ENCODE data around the gene CFAP299.

CFAP299 gene

GRCh38 chr4:80925293-80925692 is 589.8 kb downstream of the CFAP299 start:
- Histone ChIP-seq H3K27ac (ENCODE audit: low read length) (no peak overlapping the region), H3K4me3 (ENCODE audit: low read length) (no peak overlapping the region), H3K4me1 (ENCODE audit: control insufficient read depth, insufficient read depth, low read length) (no peaks in the 10 kb centered on the region), H3K36me3 (ENCODE audit: control insufficient read depth, insufficient read depth, low read length) (no peaks in the 10 kb centered on the region), H3K27me3 (ENCODE audit: control insufficient read depth, insufficient read depth, low read length) (no peaks in the 10 kb centered on the region), H3K9me3 (ENCODE audit: control insufficient read depth, insufficient read depth, low read length) (no peaks in the 10 kb centered on the region)
- DNase-seq (ENCODE audit: low read depth, low spot score) = no peak
- WGBS (ENCODE audit: insufficient coverage, insufficient read length) = no CpG with 5 or more reads among the region's 1 CpG

- Histone ChIP-seq H3K4me3 (ENCODE audit: low read length) (no peak overlapping the region), H3K4me1 (ENCODE audit: control insufficient read depth, insufficient read depth, low read length) (no peaks in the 10 kb centered on the region), H3K36me3 (ENCODE audit: control insufficient read depth, insufficient read depth, low read length) (no peaks in the 10 kb centered on the region), H3K9me3 (ENCODE audit: control insufficient read depth, insufficient read depth, low read length) (no peaks in the 10 kb centered on the region), H3K27ac (ENCODE audit: low read length) (no peak overlapping the region), H3K27me3 (ENCODE audit: control insufficient read depth, insufficient read depth, low read length) (no peaks in the 10 kb centered on the region)
- WGBS (ENCODE audit: insufficient coverage, insufficient read length) = no CpG with 5 or more reads among the region's 1 CpG
- no peak for DNase-seq (ENCODE audit: low read depth, low spot score)
Measured at GRCh38 chr4:80926446-80926845, 590.9 kb downstream of the CFAP299 start.

GRCh38 chr4:80926891-80927290 is 591.4 kb downstream of the CFAP299 start:
- H3K4me1 ChIP-seq (ENCODE audit: control insufficient read depth, insufficient read depth, low read length) = no peaks in the 10 kb centered on the region
- no peak overlapping the region for H3K27ac ChIP-seq (ENCODE audit: low read length)
- no peak overlapping the region for H3K4me3 ChIP-seq (ENCODE audit: low read length)
- H3K9me3 ChIP-seq (ENCODE audit: control insufficient read depth, insufficient read depth, low read length) = no peaks in the 10 kb centered on the region
- WGBS (ENCODE audit: insufficient coverage, insufficient read length) = no CpG with 5 or more reads among the region's 1 CpG
- H3K36me3 ChIP-seq (ENCODE audit: control insufficient read depth, insufficient read depth, low read length) = no peaks in the 10 kb centered on the region
- no peaks in the 10 kb centered on the region for H3K27me3 ChIP-seq (ENCODE audit: control insufficient read depth, insufficient read depth, low read length)
- no peak for DNase-seq (ENCODE audit: low read depth, low spot score)

- no peak for DNase-seq (ENCODE audit: low read depth, low spot score)
- no CpG with 5 or more reads among the region's 3 CpGs for WGBS (ENCODE audit: insufficient coverage, insufficient read length)
- Histone ChIP-seq H3K4me3 (ENCODE audit: low read length) (no peak overlapping the region), H3K36me3 (ENCODE audit: control insufficient read depth, insufficient read depth, low read length) (no peaks in the 10 kb centered on the region), H3K27me3 (ENCODE audit: control insufficient read depth, insufficient read depth, low read length) (no peaks in the 10 kb centered on the region), H3K27ac (ENCODE audit: low read length) (no peak overlapping the region), H3K4me1 (ENCODE audit: control insufficient read depth, insufficient read depth, low read length) (no peaks in the 10 kb centered on the region), H3K9me3 (ENCODE audit: control insufficient read depth, insufficient read depth, low read length) (no peaks in the 10 kb centered on the region)
Measured at GRCh38 chr4:80927420-80927819, 591.9 kb downstream of the CFAP299 start.

- no peaks in the 10 kb centered on the region for H3K4me1 ChIP-seq (ENCODE audit: control insufficient read depth, insufficient read depth, low read length)
- no CpG with 5 or more reads among the region's 4 CpGs for WGBS (ENCODE audit: insufficient coverage, insufficient read length)
- H3K9me3 ChIP-seq (ENCODE audit: control insufficient read depth, insufficient read depth, low read length) = no peaks in the 10 kb centered on the region
- no peak for DNase-seq (ENCODE audit: low read depth, low spot score)
- H3K36me3 ChIP-seq (ENCODE audit: control insufficient read depth, insufficient read depth, low read length) = no peaks in the 10 kb centered on the region
- H3K27ac ChIP-seq (ENCODE audit: low read length) = no peak overlapping the region
- H3K4me3 ChIP-seq (ENCODE audit: low read length) = no peak overlapping the region
- no peaks in the 10 kb centered on the region for H3K27me3 ChIP-seq (ENCODE audit: control insufficient read depth, insufficient read depth, low read length)
Measured at GRCh38 chr4:80931631-80932081, 596.1 kb downstream of the CFAP299 start.

- H3K9me3 ChIP-seq (ENCODE audit: control insufficient read depth, insufficient read depth, low read length) = no peaks in the 10 kb centered on the region
- no peaks in the 10 kb centered on the region for H3K27me3 ChIP-seq (ENCODE audit: control insufficient read depth, insufficient read depth, low read length)
- H3K27ac ChIP-seq (ENCODE audit: low read length) = no peak overlapping the region
- no peak overlapping the region for H3K4me3 ChIP-seq (ENCODE audit: low read length)
- WGBS (ENCODE audit: insufficient coverage, insufficient read length) = no CpG with 5 or more reads among the region's 1 CpG
- no peak for DNase-seq (ENCODE audit: low read depth, low spot score)
- no peaks in the 10 kb centered on the region for H3K4me1 ChIP-seq (ENCODE audit: control insufficient read depth, insufficient read depth, low read length)
- H3K36me3 ChIP-seq (ENCODE audit: control insufficient read depth, insufficient read depth, low read length) = no peaks in the 10 kb centered on the region
Measured at GRCh38 chr4:80948141-80948540, 612.6 kb downstream of the CFAP299 start.

- no peak overlapping the region for H3K27ac ChIP-seq (ENCODE audit: low read length)
- DNase-seq (ENCODE audit: low read depth, low spot score) = no peak
- no peaks in the 10 kb centered on the region for H3K27me3 ChIP-seq (ENCODE audit: control insufficient read depth, insufficient read depth, low read length)
- no peak overlapping the region for H3K4me3 ChIP-seq (ENCODE audit: low read length)
- no peaks in the 10 kb centered on the region for H3K4me1 ChIP-seq (ENCODE audit: control insufficient read depth, insufficient read depth, low read length)
- H3K36me3 ChIP-seq (ENCODE audit: control insufficient read depth, insufficient read depth, low read length) = no peaks in the 10 kb centered on the region
- no peaks in the 10 kb centered on the region for H3K9me3 ChIP-seq (ENCODE audit: control insufficient read depth, insufficient read depth, low read length)
Measured at GRCh38 chr4:80948995-80949394, 613.5 kb downstream of the CFAP299 start.

GRCh38 chr4:80956421-80956820 is 620.9 kb downstream of the CFAP299 start:
- no peaks in the 10 kb centered on the region for H3K36me3 ChIP-seq (ENCODE audit: control insufficient read depth, insufficient read depth, low read length)
- no peaks in the 10 kb centered on the region for H3K27me3 ChIP-seq (ENCODE audit: control insufficient read depth, insufficient read depth, low read length)
- H3K4me3 ChIP-seq (ENCODE audit: low read length) = no peak overlapping the region
- H3K4me1 ChIP-seq (ENCODE audit: control insufficient read depth, insufficient read depth, low read length) = no peaks in the 10 kb centered on the region
- no peak overlapping the region for H3K27ac ChIP-seq (ENCODE audit: low read length)
- DNase-seq (ENCODE audit: low read depth, low spot score) = no peak
- H3K9me3 ChIP-seq (ENCODE audit: control insufficient read depth, insufficient read depth, low read length) = no peaks in the 10 kb centered on the region
- WGBS (ENCODE audit: insufficient coverage, insufficient read length) = no CpG with 5 or more reads among the region's 3 CpGs

GRCh38 chr4:80963051-80963450 is 627.5 kb downstream of the CFAP299 start:
- WGBS (ENCODE audit: insufficient coverage, insufficient read length) = no CpG with 5 or more reads among the region's 2 CpGs
- Histone ChIP-seq H3K4me1 (ENCODE audit: control insufficient read depth, insufficient read depth, low read length) (no peaks in the 10 kb centered on the region), H3K27me3 (ENCODE audit: control insufficient read depth, insufficient read depth, low read length) (no peaks in the 10 kb centered on the region), H3K36me3 (ENCODE audit: control insufficient read depth, insufficient read depth, low read length) (no peaks in the 10 kb centered on the region), H3K9me3 (ENCODE audit: control insufficient read depth, insufficient read depth, low read length) (no peaks in the 10 kb centered on the region), H3K27ac (ENCODE audit: low read length) (no peak overlapping the region), H3K4me3 (ENCODE audit: low read length) (no peak overlapping the region)
- no peak for DNase-seq (ENCODE audit: low read depth, low spot score)

- Histone ChIP-seq H3K9me3 (ENCODE audit: control insufficient read depth, insufficient read depth, low read length) (no peaks in the 10 kb centered on the region), H3K4me1 (ENCODE audit: control insufficient read depth, insufficient read depth, low read length) (no peaks in the 10 kb centered on the region), H3K27me3 (ENCODE audit: control insufficient read depth, insufficient read depth, low read length) (no peaks in the 10 kb centered on the region), H3K4me3 (ENCODE audit: low read length) (no peak overlapping the region), H3K27ac (ENCODE audit: low read length) (no peak overlapping the region), H3K36me3 (ENCODE audit: control insufficient read depth, insufficient read depth, low read length) (no peaks in the 10 kb centered on the region)
- WGBS (ENCODE audit: insufficient coverage, insufficient read length) = no CpG with 5 or more reads among the region's 4 CpGs
- DNase-seq (ENCODE audit: low read depth, low spot score) = no peak
Measured at GRCh38 chr4:80967346-80967745, 631.8 kb downstream of the CFAP299 start.

- no peaks in the 10 kb centered on the region for H3K36me3 ChIP-seq (ENCODE audit: control insufficient read depth, insufficient read depth, low read length)
- H3K27ac ChIP-seq (ENCODE audit: low read length) = no peak overlapping the region
- H3K4me1 ChIP-seq (ENCODE audit: control insufficient read depth, insufficient read depth, low read length) = no peaks in the 10 kb centered on the region
- WGBS (ENCODE audit: insufficient coverage, insufficient read length) = 100% methylated on average over 1 of the region's 3 CpGs
- no peak for DNase-seq (ENCODE audit: low read depth, low spot score)
- H3K4me3 ChIP-seq (ENCODE audit: low read length) = no peak overlapping the region
- no peaks in the 10 kb centered on the region for H3K9me3 ChIP-seq (ENCODE audit: control insufficient read depth, insufficient read depth, low read length)
- H3K27me3 ChIP-seq (ENCODE audit: control insufficient read depth, insufficient read depth, low read length) = no peaks in the 10 kb centered on the region
Measured at GRCh38 chr4:80980239-80980638, 644.7 kb downstream of the CFAP299 start.
